Measurements from ENCODE around the gene FXYD6.

- TF ChIP-seq CTCF (IDR thresholded peaks at IDR 0.05 in 2 of 3, conservative IDR thresholded peaks at IDR 0.05 in 1 of 3; ENCODE audit: insufficient read depth in 2 of 3, low read depth in 1 of 3, low read length in 3 of 3) (no peak), LARP7 (IDR thresholded peaks at IDR 0.05) (no peak), NFIC (IDR thresholded peaks at IDR 0.05) (no peak), SNRNP70 (optimal IDR thresholded peaks at IDR 0.05; ENCODE audit: low read depth, low read length) (no peak), POLR2AphosphoS5 (IDR thresholded peaks at IDR 0.05; ENCODE audit: control insufficient read depth, insufficient read depth, low read depth, low read length) (no peak), TEAD4 (IDR thresholded peaks at IDR 0.05; ENCODE audit: low read length) (no peak), TEAD4 (CRISPR knock-in tag; IDR thresholded peaks at IDR 0.05; ENCODE audit: borderline replicate concordance) (no peak), CBFA2T2 (conservative IDR thresholded peaks at IDR 0.05) (no peak)
Observed at GRCh38 chr11:117871784-117872183, 4.7 kb downstream of the FXYD6 start.

Data from K562 (cell line).